Epidermal melanocyte (primary cell): ENCODE data around the gene SLC16A8.
"Not testable (repeated sequence)": the region's sequence is repeated elsewhere in the genome, so short reads cannot be mapped to it uniquely, and the experiment has no call there.

ENCODE experiments used
- DNase-seq: peaks from one replicate; pipeline ENCODE4 v3.0.0; 2011; ENCODE audit warnings: low spot score; ENCODE audit not compliant: insufficient read length

SLC16A8 gene

DNA sequence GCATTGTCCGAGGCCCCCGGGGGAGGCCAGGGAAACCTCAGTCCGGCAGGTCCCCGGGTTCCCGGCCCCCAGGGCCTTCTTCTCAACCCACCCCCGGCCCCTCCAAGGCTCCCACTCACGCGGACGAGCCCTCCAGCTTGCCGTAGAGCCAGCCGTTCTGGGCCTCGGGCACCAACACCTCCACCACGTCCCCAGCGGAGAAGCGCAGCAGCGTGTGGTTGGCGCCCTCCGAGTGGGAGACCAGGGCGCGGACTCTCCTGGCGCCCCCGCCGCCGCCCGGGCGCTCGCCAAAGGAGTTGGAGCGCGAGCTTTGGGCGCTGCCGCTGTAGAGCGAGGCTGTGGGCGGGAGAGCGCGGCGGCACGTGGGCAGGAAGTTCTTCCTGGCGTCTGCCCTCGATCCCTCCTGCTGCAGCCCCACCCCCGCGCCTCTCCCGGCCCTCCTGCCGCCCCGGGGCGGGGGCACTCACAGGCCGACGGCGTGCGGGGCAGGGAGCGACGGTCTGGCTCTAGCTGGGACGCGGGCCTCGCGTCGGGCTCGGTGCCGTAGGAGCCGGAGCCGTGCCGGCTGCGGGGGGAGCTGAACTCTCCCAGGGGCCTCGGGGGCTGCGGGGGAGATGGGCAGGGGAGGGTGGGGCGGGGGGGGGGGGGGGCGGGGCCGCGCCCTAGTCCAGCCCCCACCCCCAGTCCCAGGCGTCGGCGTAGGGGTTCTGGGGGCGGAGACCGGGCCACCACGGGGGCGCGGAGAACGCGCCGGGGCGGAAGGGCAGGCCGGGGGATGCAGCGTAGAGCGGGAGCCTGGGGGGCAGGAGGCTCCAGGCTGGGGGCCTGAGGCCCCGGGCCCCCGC lies 4.9 kb upstream of the SLC16A8 start:
- no peak for DNase-seq

DNA sequence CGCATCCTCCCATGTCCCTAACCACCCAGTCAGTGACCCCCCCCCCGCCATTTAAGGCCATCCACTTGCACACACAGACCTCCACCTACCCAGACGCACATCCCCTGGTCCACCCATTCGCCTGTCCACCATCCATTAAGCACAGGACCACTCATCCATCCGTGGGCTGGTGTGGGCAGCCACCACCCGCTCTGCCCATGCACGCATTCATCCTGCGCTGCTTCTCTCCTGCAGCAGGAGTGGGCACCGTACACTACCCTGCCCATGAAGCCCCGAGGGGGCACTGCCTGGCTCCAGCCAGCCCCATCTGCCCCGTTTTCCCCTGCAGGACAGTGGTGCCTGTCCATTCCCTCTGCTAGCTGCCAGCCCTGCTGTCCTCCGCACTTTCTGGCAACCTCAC lies 3.9 kb upstream of the SLC16A8 start:
- no peak for DNase-seq

DNA sequence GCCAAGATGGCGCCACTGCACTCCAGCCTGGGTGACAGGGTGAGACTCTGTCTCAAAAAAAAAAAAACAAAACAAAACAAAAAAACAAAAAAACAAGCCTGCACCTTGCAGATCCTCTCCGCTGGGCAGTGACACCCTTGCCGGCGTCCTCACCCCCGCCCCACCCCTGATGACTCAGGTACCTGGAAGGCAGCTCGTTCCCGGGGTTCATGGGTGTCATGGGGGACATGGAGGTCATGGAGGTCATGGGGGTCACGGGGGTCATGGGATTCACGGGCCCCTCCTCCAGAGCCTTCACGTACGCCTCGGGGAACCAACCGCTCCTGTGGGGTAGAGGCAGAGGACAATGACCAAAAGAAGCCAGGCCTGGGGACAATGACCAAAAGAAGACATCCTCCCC lies 3.0 kb upstream of the SLC16A8 start:
- DNase-seq = no peak

DNA sequence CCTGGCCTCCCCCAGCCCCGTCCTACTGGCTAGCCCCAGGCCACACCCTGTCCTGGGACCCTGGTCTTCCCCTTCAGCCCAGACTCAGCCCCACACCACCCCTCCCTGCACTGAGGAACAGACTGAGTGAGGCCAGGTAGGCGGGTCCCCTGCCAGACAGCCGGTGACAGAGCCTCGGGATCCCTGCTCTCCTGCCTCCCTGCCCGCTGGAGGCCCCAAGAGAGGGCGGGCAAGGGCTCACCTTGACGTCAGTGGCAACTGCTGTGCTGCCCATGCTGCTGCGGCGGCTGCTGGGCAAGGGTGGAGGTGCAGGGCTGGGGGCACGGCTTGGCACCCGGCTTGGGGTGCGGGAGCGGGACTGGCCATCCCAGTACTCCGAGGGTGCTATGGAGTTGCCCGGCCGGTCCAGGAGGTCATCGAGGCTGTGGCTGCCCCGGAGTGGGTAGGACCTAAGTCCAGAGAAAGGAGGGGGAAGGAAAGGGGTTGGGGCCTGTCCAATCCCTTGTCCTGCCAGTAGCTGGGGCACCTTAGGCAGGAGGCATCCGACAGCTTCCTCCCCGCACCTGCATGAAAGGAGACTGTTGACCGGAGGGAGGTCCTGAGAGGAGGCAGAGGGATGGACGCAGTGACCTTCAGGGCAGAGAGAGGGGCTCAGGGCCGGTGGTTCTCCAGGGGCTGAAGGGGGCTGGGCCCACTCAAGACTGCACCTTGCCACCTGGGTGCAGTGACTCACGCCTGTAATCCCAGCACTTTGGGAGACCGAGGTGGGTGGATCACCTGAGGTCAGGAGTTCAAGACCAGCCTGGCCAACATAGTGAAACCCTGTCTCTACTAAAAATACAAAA lies 2.2 kb upstream of the SLC16A8 start:
- no peak for DNase-seq

DNA sequence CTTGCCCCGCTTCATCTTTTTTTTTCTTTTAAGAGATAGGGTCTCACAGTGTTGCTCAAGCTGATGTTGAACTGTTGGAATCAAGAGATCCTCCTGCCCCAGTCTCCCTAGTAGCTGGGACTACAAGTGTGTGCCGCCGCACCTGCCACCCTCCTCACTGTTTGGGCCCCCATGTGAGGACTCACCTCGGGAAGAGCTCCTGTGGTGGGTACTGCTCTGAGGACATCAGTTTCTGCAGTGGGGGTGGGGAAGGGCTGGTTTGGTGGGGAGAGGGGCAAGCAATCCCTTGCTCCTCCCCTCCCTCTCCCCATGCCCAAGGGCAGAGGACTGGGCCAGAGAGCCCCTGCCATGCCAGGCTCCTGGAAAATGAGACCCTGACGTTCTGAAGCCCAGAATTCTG lies 1.5 kb upstream of the SLC16A8 start:
- DNase-seq = no peak

DNA sequence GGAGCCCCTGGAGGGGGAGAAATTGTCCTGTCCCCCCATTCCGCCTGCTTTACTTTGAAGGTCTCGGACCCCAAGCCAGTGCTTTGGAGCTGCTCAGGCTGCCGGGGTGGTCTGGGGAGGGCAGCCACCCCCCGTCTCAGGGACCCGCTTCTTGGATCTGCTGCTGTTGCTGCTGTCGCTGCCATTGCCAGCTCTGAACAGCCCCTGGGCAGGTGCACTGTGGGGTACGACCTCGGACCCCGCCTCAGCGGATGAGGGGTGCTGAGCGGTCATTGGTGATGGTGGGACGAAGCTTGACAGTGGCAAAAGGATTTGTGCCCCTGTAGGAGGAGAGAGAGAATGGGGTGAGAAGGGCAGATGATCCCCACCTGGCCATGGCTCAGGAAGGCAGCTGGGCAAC lies 1.1 kb upstream of the SLC16A8 start:
- no peak for DNase-seq

DNA sequence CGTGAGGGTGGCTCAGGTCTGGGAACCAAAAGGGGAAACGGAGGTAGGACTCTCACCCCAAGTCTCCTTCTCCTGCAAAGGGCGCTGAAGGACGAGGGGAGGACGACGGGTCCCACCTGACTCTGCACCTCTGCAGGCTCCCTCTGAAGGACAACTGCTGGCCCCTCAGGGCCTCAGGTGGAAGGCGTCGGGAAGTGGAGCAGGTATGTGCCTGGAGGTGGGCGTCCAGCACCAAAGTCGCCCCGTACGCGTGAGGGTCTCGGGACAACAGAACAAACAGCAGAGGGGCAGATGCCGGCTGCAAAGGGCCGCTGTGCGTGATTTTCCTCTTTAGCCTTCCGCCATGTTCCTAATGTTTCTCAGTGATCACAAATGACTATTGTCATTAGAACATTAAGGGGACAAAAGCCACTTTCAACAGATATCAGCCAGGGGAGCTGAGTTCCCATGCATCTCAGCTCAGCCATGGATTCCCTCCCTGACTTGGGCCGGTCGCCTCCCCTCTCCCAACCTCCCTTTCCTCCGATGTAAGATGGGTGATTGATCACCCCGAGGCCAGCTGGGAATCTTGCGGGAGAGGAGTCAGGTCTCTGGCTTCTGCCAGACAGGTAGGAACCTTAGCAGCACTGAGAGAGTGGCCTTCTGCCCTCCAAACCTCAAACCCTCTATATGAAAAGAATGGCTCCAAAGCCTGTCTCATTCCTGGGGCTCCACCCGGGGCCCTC lies 836 bp downstream of the SLC16A8 start:
- no peak for DNase-seq

DNA sequence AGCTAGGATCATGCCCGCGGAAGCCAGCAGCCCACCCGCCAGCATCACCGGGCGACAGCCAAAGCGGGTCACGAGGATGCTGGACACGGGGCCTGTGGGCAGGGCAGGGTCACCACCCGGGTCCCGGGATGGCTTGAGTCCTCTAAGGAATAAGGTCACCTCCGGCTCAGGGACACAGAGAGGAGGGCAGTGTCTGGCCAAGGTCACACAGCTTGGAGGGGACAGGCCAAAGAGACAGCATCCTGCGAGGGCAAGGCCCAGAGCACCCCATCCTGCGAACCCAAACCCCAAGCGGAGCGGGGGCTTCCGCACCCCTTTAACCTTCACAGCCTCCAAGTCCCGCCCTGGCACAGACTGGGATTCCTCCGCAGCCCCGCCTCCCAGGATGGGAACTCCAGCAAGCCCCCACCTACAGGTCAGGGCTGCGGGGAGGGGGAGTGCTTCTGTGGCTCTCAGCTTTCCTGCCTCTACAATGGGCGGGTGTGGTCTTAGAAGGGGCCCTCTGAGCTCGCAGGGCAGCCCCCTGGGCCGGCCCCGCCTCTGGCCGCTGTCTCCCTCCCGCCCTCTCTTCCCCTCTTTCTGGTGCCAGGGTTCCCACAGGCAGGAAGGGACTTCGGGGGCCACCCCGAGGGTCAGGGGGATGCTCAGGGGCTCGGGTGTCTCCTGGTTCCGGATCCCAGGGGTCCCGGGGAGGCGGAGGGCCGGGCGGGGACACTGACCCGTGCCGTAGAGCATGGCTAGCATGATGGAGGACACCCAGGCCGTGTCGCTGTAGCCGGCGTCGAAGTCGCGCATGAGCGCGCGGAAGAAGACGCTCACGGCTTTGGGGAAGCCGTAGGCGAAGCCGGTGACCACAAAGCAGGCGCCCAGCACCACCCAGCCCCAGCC lies 1.8 kb downstream of the SLC16A8 start:
- DNase-seq = no peak

DNA sequence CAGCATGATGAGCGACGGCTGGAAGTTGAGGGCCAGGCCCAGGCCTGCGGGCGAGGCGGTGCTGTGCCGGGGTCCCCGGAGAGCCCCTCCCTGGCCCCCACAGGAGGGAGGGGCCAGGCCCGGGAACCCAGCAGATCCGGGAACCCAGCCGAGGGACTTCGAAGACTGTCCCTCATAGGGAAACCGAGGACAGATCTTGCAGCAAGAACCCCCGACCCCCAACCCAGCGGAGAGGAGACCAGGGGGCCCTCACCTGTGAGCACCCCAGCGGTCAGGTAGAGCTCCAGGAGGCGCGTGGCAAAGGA lies 2.4 kb downstream of the SLC16A8 start:
- no peak for DNase-seq

DNA sequence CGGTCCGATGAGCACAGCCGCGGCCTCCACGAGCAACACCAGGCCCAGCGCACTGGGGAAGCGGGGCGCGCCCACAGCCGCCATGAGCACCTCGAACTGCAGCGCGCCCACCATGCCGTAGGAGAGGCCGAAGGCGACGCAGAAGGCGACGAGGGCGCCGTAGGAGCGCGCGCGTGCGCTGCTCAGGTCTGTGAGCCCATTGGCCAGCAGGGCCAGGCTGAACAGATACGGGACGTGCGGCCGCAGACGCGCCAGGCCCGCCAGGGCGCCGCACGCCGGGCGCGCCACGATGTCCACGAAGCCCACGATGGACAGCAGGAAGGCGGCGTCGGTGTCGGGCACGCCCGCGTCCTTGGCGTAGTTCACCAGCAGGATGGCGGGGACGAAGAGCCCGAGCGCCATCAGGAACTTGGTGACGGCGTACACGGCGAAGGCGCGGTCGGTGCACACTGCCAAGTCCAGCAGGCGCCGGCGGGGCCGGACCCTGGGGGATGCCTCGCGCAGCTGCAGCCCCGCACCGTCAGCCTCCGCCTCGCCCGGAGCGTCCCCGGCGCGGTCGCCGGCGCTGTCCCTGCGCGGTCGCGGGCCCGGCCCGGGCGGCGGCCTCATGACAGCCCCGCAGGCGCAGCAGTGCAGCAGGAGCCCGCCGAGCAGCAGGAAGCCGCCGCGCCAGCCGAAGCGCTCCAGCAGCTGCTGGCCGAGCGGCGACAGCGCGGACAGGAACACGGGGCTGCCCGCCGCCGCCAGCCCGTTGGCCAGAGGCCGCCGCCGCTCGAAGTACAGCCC lies 2.9 kb downstream of the SLC16A8 start:
- DNase-seq = no peak

DNA sequence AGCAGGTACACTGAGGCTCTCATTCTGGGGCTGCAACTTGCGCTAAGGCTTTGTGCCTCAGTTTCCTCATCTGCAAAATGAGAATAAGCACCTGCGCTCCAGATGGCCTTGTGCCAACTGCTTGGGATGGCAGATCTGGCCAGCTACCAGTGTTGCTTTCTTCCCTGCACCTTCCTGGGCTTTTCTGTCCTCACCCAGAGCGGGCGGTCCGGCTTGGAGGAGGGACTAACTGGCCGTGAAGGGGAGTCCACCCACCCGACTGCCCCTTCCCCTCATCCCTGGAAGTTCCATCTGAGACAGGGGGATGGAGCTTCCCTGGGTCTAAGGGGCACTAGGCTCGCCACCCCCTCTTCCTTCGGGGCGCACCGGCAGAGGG lies 3.5 kb downstream of the SLC16A8 start:
- DNase-seq = no peak

DNA sequence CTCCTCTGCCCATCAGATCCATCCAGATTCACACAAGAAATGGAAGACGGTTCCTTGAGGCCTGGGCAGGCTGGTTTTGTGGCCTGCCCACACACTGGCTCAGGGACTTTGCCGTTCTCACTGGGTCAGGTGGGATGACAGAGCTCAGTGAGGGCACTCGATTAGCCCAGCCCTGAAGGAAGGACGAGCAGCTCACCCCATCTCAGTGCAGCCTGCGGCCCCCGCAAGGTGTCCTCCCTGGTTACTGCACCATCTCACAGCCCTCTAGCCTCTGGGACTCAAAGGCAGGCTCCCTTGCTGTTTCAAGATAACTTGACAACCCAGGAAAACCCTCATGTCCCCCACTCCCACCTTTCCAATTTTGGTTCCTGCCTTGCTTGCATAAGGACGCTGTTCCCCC lies 4.2 kb downstream of the SLC16A8 start:
- no peak for DNase-seq

DNA sequence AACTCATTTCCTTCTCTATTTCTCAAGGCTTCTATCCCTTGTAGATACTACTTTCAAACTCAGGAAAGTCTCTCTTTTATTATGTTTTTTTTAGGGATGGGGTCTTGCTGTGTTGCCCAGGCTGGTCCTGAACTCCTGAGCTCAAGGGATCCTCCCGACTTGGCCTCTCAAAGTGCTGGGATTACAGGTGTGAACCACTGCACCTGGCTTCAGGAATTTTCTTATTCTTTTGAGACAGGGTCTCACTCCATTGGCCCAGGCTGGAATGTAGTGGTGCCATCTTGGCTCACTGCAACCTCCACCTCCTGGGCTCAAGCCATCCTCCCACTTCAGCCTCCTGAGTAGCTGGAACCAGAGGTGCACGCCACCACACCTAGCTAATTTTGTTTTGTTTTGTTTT lies 4.8 kb downstream of the SLC16A8 start:
- not testable (repeated sequence) for DNase-seq

DNA sequence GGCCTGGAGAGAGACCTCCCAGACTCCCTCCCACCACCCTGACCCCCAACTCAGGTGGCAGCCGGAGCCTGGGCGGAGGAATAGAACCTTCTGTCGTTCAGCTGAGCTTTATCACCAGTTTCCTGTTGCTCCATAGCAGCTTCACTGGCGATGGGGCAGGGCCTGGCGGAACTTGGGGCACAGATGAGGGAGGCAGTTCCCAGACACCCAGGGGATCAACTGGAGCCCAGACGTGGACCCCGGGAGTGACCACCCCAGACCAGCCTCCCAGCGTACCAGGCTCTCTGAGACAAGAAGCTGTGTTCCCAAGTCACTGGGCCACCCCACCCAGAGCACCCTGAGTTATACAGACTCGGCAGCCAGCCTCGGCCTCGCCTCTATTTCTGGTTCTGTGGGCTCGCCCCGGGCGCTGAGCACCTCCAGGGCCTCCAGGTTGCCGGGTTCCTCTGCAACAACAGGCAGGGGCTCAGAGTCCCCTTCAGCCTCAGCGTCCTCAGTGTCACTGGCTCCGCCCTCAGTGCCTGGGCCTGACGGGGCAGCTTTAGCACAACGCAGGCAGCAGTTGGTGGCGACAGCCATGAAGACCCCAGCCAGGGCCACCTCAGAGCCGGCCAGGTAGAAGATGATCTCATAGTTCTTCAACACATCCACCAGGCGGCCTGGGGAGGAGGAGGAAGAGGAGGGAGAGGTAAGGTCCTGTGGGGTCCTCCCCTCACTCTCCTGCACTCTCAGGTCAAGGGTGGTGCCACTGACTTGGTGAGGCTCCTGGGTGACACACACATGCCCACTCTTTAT lies 5.7 kb downstream of the SLC16A8 start:
- DNase-seq = no peak

DNA sequence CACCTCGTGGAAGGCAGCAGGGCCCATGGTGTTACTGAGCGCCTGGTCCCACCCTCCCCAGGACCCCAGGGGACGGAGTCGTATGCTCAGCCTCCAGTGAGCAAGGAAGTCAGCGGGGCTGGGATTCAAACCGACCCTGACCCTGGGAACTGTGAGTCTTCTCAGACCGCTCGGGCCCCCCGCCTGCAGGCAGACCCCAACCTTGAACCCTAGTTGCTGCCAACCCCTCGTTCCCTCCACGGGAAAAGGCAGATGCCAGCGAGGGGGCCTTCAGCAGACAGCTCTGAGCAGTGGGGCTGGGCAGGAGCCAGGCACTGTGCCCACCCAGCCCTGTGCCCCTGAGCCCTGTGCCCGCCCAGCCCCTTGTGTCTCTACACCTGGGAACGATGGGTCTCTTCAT lies 6.4 kb downstream of the SLC16A8 start:
- DNase-seq = no peak

DNA sequence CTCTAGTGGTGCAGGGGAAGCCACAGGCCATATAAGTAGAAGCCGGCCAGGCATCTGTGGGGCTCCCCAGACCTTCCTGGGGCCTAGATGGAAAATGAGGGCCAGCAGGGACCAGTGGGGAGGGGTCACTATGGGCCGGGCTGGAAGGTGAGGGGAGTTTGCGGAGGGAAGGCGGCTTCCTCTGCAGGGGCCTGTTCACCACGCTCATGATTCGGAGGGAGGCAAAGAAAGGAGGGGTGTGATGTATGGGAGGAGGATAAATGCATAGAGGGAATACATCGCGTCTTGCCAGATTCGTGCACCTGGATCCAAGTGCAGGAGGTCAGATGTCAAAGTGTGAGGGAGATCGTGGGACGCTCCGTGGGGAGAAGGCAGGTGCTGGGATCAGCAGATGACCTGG lies 6.9 kb downstream of the SLC16A8 start:
- DNase-seq = no peak

DNA sequence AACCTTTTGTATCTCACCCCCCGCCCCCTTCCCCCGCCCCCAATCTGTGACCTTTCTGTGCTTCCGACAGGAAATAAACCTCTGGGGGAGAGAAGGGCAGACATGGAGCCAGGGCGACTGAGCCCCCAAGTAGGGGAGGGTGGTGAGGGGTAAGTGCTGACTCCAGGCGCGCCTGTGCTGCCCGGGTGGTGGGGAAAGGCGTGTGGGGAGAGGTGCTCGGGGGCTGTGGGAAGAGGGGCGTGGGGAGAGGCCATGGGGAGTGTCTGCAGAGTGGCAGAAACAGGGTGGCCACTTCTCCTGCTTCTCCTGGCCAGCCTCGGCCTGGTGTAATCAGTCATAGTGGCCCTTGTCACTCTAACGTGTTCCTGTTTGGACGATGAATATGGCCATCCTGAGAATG lies 8.0 kb downstream of the SLC16A8 start:
- DNase-seq = no peak

DNA sequence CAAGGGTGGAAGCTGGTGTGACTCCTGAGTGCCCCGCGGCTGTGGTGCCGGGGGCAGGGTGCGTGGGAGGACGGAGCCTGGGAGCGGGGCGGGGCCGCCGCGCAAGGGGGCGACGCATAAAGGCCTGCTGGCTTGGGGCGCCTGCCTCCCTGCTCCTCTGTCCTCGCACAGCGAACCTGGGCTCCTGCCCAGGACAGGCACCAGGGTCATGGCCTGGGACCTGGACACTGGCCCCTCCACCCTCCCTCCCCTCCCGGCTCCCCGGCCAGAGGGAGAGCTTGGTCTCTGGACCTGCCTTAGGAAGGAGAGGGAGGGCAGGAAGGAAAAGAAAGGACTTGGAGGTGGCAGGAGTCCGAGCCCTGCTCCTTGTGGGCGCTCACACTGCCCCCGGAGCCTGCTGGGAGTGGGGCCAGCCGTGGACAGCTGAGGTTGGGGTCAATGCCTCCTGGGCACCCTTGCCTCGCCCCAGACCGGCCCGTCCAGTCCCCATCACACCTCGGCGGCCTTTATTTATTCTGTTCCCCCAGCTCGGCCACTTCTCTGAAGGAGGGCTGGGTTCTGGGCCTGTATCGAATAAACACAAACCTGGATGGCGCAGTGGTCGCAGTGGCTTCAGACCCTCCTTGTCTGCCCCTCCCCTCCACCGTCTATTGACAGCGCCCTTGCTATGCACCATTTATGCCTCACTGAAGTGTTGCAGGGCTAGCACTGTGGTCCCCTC lies 8.7 kb downstream of the SLC16A8 start:
- no peak for DNase-seq
